WTC11 (cell line): Measurements from ENCODE around the gene MPP7.

Experiments
- CBFB ChIP-seq: sonication (generic); formaldehyde crosslinking; IDR thresholded peaks from 2 replicates; pipeline ENCODE4 v1.8.1; 2022; ENCODE audit warnings: mild to moderate bottlenecking, low read depth, missing genetic modification reagents
- ESRRA ChIP-seq: sonication (generic); formaldehyde crosslinking; IDR thresholded peaks from 2 replicates; pipeline ENCODE4 v1.8.1; 2022; ENCODE audit warnings: mild to moderate bottlenecking, missing genetic modification reagents, borderline replicate concordance
- JUN ChIP-seq: sonication (generic); formaldehyde crosslinking; IDR thresholded peaks from 2 replicates; pipeline ENCODE4 v1.8.0; 2023; ENCODE audit warnings: mild to moderate bottlenecking, missing genetic modification reagents
- SP1 ChIP-seq: sonication (generic); formaldehyde crosslinking; conservative IDR thresholded peaks from 2 replicates; pipeline ENCODE4 v1.8.1; 2022; ENCODE audit warnings: missing genetic modification reagents
- TCF7 ChIP-seq: sonication (generic); formaldehyde crosslinking; IDR thresholded peaks from 2 replicates; pipeline ENCODE4 v1.8.0; 2022; ENCODE audit warnings: mild to moderate bottlenecking, low read depth, missing genetic modification reagents, moderate library complexity
- ZNF121 ChIP-seq: sonication (generic); formaldehyde crosslinking; IDR thresholded peaks from 2 replicates; pipeline ENCODE4 v1.8.0; 2023; ENCODE audit warnings: missing genetic modification reagents
- ZNF423 ChIP-seq: fragments of 250-450 bp; sonication (Bioruptor Pico); IDR thresholded peaks from 2 replicates; pipeline ENCODE4 v2.1.2; 2022; ENCODE audit warnings: mild to moderate bottlenecking, moderate library complexity
- TF ChIP-seq, protein P1 (sequence below): fragments of 200-600 bp; IDR thresholded peaks from 2 replicates; pipeline ENCODE4 v1.8.0; 2022; ENCODE audit warnings: antibody characterized with exemption
- TF ChIP-seq, protein P2 (sequence below): fragments of 250-450 bp; sonication (Bioruptor Pico); conservative IDR thresholded peaks from 2 replicates; pipeline ENCODE4 v1.9.0; 2021; ENCODE audit warnings: mild to moderate bottlenecking
- TF ChIP-seq, protein P3 (sequence below): sonication (generic); formaldehyde crosslinking; conservative IDR thresholded peaks from 2 replicates; pipeline ENCODE4 v1.8.1; 2022; ENCODE audit warnings: mild to moderate bottlenecking, missing genetic modification reagents

DNA sequence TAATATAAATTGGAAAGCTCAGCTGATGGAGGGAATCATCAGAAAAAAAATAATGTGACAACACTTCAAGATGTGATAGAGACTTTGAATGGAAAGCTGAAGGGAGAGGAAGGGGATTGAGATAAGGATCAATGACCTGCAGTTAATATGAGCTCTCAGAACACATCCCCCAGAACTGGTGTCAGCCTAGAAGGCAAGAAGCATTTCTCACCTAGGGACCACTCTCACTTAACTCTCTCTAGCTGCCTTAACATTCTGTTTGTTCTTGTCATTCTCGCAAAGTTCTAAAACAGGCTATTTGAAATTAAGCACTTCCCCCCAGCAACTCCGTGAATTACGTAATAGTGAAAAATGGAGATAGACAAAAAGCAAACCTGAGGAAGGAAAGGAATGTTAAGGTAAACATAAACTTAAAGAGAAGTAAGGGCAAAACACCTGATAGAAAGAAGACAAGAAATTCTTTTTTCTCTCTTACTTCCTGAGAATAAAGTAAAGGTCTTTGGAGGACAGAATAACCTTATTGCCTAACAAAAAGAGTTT, 1.2 kb upstream of the MPP7 start:
- TF ChIP-seq ZNF121 (CRISPR knock-in tag) (no peak), TCF7 (CRISPR knock-in tag) (no peak), JUN (CRISPR knock-in tag) (no peak), ESRRA (CRISPR knock-in tag) (no peak), CBFB (CRISPR knock-in tag) (no peak), ZNF423 (no peak), SP1 (CRISPR knock-in tag) (no peak)
- TF ChIP-seq, protein P1, sequence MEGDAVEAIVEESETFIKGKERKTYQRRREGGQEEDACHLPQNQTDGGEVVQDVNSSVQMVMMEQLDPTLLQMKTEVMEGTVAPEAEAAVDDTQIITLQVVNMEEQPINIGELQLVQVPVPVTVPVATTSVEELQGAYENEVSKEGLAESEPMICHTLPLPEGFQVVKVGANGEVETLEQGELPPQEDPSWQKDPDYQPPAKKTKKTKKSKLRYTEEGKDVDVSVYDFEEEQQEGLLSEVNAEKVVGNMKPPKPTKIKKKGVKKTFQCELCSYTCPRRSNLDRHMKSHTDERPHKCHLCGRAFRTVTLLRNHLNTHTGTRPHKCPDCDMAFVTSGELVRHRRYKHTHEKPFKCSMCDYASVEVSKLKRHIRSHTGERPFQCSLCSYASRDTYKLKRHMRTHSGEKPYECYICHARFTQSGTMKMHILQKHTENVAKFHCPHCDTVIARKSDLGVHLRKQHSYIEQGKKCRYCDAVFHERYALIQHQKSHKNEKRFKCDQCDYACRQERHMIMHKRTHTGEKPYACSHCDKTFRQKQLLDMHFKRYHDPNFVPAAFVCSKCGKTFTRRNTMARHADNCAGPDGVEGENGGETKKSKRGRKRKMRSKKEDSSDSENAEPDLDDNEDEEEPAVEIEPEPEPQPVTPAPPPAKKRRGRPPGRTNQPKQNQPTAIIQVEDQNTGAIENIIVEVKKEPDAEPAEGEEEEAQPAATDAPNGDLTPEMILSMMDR = no peak
- TF ChIP-seq, protein P2, sequence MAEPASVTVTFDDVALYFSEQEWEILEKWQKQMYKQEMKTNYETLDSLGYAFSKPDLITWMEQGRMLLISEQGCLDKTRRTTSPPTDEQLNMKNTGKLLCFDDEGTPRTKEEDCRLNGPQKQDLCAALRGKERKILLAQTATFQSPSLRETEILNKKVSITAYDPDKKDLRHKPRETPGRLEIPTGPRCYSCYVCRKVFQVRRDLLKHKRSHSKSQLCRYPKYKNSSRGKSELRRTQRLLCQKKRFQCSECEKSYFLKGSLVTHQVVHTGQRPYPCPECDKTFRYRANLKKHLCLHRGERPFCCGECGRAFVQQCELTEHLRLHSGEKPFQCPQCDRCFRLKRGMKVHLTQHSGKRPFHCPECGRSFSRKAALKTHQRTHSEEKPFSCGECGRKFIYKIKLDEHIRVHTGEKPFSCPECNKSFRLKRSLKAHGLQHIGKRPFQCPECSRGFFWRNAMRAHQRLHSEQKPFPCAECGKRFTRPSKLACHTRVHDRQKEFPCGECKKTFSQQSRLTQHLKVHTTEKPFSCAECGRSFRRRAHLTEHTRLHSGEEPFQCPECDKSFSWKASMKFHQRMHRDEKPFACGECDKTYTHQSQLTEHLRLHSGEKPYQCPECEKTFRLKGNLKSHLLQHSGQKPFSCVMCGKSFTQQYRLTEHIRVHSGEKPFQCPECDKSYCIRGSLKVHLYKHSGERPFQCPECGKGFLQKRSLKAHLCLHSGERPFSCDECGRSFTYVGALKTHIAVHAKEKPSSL (CRISPR knock-in tag) = no peak
- TF ChIP-seq, protein P3, sequence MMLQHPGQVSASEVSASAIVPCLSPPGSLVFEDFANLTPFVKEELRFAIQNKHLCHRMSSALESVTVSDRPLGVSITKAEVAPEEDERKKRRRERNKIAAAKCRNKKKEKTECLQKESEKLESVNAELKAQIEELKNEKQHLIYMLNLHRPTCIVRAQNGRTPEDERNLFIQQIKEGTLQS = no peak
